ENCODE results near the gene TGFB3. TPM values are rescaled to one million over a fixed set of nuclear protein-coding genes. Genes with fewer than 3 reads are reported as not detected.

The TGFB3 gene
- total RNA-seq, 1 donor from 2014 or later, result 4.4 TPM

DNA sequence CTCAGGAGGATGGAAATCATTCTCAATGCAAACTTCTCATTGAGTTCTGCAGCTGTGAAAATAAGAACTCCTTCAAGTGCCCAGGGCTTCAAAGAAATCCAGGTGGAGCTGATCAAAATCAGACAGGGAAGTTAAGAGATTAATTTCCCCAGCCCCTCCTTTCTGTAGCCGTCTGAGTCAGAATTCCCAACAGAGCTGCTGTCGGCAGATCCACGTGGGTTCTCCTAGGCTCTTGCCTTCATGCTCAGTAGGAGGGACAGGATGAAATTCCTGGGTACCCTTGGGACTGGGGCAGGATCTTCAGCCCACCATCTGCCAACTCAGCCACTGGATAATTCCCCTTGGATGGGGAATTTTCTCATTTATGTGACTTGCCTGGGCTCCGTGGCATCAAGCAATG lies 13.3 kb downstream of the TGFB3 start:
- intact Hi-C loops (cut with micrococcal nuclease), result no loop called here
- ATAC-seq (ENCODE audit: low read depth) (no peak), DNase-seq (no peak)
- no peaks in the 10 kb centered on the region for H3K27me3 Mint-ChIP-seq
- H3K4me1 Mint-ChIP-seq, result peaks cover 4% of the 10 kb centered on the region
- CTCF ChIA-PET, result interaction anchor here (1.8 kb wide), 1 partner anchor 11 kb away, joined by 6 read pairs; no protein-coding TSS in a partner anchor
- H3K4me3 Mint-ChIP-seq, result no peak overlapping the region
- no peak overlapping the region for H3K27ac Mint-ChIP-seq
- H3K36me3 Mint-ChIP-seq (ENCODE audit: low read depth), result peaks cover 20% of the 10 kb centered on the region
- H3K9me3 Mint-ChIP-seq, result no peaks in the 10 kb centered on the region
- POLR2A ChIA-PET, result no interaction called here
- TF ChIP-seq, protein P1, sequence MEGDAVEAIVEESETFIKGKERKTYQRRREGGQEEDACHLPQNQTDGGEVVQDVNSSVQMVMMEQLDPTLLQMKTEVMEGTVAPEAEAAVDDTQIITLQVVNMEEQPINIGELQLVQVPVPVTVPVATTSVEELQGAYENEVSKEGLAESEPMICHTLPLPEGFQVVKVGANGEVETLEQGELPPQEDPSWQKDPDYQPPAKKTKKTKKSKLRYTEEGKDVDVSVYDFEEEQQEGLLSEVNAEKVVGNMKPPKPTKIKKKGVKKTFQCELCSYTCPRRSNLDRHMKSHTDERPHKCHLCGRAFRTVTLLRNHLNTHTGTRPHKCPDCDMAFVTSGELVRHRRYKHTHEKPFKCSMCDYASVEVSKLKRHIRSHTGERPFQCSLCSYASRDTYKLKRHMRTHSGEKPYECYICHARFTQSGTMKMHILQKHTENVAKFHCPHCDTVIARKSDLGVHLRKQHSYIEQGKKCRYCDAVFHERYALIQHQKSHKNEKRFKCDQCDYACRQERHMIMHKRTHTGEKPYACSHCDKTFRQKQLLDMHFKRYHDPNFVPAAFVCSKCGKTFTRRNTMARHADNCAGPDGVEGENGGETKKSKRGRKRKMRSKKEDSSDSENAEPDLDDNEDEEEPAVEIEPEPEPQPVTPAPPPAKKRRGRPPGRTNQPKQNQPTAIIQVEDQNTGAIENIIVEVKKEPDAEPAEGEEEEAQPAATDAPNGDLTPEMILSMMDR (IDR thresholded peaks at IDR 0.05), result no peak

DNA sequence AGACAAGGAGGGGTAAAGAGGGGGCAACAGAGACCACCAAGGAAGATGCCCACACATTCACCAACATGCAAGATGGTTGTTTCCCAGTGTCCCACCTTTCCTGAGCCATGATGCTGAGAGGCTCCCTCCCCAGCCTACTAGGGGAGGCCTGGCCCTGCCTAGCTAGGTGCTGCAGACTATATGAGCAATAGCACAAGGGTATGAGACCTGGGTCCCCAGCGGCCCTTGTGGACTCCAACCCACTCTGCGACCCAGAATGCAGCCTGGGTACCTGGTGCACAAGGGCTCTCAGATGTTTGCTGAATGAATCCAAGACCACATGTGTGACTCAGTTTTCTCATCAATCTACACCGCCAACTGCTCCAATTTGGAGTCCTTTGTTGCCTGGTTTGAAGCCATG lies 13.9 kb downstream of the TGFB3 start:
- POLR2A ChIA-PET, result no interaction called here
- CTCF ChIA-PET, result interaction anchor here (1.8 kb wide), 1 partner anchor 11 kb away, joined by 6 read pairs; no protein-coding TSS in a partner anchor

DNA sequence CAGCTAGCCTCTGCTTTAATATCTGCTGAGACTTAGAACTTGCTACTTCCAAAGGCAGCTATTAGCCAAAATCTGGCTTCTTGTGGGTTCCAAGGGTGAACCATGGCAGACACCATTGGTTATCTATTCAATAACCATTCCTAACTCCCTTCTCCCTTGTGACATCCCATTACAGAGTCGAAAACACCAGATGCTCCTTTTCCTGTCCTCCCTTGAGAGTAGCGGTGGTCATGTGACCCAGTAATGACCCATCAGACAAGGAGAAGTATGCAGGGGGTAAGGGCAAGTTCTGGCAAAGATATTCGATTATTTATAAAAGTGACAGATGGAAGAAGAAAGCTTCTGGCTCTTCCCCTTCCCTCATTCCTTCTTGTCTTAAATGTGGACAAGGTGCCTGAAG lies 20.1 kb downstream of the TGFB3 start:
- ChIA-PET CTCF (interaction anchor here (3.6 to 4.0 kb wide), 2 partner anchors 18 to 20 kb away, joined by 23 to 27 read pairs; partner anchors contain the start of gene TGFB3), POLR2A (no interaction called here)
- Mint-ChIP-seq H3K36me3 (ENCODE audit: low read depth) (peaks cover 11% of the 10 kb centered on the region), H3K4me3 (no peak overlapping the region), H3K27me3 (no peaks in the 10 kb centered on the region), H3K4me1 (peaks cover 55% of the 10 kb centered on the region), H3K9me3 (no peaks in the 10 kb centered on the region), H3K27ac (peak overlapping the region; percentile 91)
- no peak for ATAC-seq (ENCODE audit: low read depth)
- intact Hi-C loops (cut with micrococcal nuclease), result no loop called here
- TF ChIP-seq, protein P1 (IDR thresholded peaks at IDR 0.05), result no peak
- DNase-seq, result no peak

More for the DNA sequence above, 13.9 kb downstream of the TGFB3 start:
- intact Hi-C loops (cut with micrococcal nuclease), result no loop called here
- Mint-ChIP-seq H3K4me1 (peaks cover 4% of the 10 kb centered on the region), H3K27ac (no peak overlapping the region), H3K27me3 (no peaks in the 10 kb centered on the region), H3K9me3 (no peaks in the 10 kb centered on the region), H3K36me3 (ENCODE audit: low read depth) (peaks cover 20% of the 10 kb centered on the region), H3K4me3 (no peak overlapping the region)
- no peak for DNase-seq
- TF ChIP-seq, protein P1 (IDR thresholded peaks at IDR 0.05), result no peak
- no peak for ATAC-seq (ENCODE audit: low read depth)

DNA sequence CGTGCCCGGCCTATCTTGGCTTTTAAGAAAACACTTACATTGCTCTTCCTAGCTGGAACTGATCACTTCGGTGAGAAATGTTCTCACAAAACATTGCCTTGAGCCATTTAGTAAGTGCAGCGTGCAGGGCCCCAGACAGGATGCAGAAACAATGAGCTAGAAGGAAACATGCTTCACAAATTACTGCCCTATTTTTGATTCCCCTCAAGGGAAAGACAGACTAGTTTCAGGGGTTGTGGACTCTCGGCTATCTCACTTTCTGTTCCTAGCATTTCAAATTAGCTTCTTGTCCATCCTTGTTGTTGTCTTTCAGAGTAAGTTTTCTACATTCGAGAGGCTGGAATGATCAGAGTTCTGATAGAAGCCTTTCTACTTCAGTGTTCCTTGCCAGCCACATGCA lies 21.6 kb downstream of the TGFB3 start:
- Mint-ChIP-seq H3K27me3 (no peaks in the 10 kb centered on the region), H3K4me1 (peaks cover 51% of the 10 kb centered on the region), H3K27ac (peak overlapping the region; percentile 91), H3K4me3 (peak overlapping the region; percentile 70), H3K9me3 (no peaks in the 10 kb centered on the region), H3K36me3 (ENCODE audit: low read depth) (peaks cover 4% of the 10 kb centered on the region)
- no peak for DNase-seq
- TF ChIP-seq, protein P1 (IDR thresholded peaks at IDR 0.05), result no peak
- intact Hi-C loops (cut with micrococcal nuclease), result loop anchor here (1.0 kb wide), 2 partner anchors 18 to 22 kb away; no protein-coding TSS in a partner anchor
- peak; percentile 93 for ATAC-seq (ENCODE audit: low read depth)
- ChIA-PET POLR2A (interaction anchor here (0.9 to 1.6 kb wide), 3 partner anchors 16 to 22 kb away, joined by 4 to 5 read pairs (median 4); partner anchors contain the start of gene TGFB3), CTCF (interaction anchor here (0.9 to 4.0 kb wide), 5 partner anchors 16 to 251 kb away, joined by 3 to 27 read pairs (median 17); partner anchors contain the start of gene TGFB3)

DNA sequence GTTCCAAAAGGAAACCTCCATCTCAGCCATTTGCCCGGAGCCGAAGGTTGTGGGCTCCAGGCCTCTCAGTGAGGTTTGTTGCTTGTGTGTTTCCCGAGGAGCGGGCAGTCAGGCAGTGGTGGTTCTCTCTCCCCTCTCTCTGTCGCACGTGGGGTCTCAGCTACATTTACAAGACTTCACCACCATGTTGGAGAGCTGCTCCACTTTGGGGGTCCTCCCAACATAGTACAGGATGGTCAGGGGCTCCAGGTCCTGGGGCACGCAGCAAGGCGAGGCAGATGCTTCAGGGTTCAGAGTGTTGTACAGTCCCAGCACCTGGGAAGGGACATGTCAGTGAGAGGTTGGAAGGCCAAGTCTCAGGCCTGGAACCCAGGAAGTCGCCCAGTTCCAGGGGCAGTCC lies 22.8 kb downstream of the TGFB3 start:
- ChIA-PET POLR2A (interaction anchor here (0.5 to 1.6 kb wide), 3 partner anchors 18 to 1923 kb away, joined by 4 read pairs; no protein-coding TSS in a partner anchor), CTCF (interaction anchor here (2.2 to 4.0 kb wide), 3 partner anchors 20 to 52 kb away, joined by 17 to 27 read pairs (median 23); partner anchors contain the start of gene TGFB3)
- intact Hi-C loops (cut with micrococcal nuclease), result no loop called here
- Mint-ChIP-seq H3K9me3 (no peaks in the 10 kb centered on the region), H3K4me1 (peaks cover 51% of the 10 kb centered on the region), H3K27me3 (no peaks in the 10 kb centered on the region), H3K27ac (peak overlapping the region; percentile 91), H3K4me3 (no peak overlapping the region), H3K36me3 (ENCODE audit: low read depth) (peaks cover 2% of the 10 kb centered on the region)
- TF ChIP-seq, protein P1 (IDR thresholded peaks at IDR 0.05), result no peak
- ATAC-seq (ENCODE audit: low read depth) (no peak), DNase-seq (no peak)

Measured in activated B cell treated with CpG ODN at 0.5 μM for 24 hours (primary cell).